Activated CD4-positive, CD25-positive, alpha-beta regulatory T cell treated with anti-CD3 and anti-CD28 coated beads, Interleukin-2, amount 50 U/mL, for 16 hours (primary cell): ENCODE data around the gene CD81.
A peak's percentile ranks its signal among the peaks of the same experiment; 100 is the strongest.

Experiments
- DNase-seq: peaks from one replicate; pipeline ENCODE4 v3.0.0-alpha.2; 2020; ENCODE audit warnings: low read depth, low spot score

CD81 gene

DNA sequence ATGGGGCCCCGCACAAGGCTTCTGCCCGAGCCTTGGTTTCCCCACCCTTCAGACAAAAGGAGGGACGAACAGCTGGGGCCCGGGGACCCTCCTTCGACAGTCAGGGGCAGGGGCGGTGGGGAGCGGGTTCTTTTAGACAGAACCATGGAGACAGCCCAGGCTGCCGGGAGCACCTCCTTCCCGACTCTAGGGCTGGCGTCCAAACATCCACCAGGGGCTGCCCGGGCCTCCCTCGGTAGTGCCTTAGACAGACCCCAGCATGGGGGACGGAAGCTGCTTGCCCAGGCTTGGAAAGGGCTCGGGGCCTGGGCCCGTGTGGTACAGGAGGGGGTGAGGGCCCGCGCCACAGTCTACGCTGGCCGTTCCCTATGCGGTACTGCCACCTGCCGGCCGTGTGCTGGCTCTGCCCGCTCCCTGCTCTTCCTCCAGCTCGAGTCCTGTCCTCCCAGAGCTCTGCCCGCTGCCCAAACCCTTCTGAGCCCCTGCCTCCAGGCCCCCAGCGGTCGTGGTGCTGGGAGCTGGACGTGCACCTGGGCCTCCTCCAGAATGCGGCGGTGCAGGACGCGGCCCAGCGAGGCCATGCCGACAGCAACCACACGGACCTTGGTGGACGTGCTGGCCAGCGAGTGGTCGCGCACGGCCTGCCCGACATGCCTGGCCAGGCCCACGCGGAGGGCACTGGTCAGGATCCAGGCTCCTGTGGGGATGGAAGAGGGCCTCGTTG, 43.6 kb downstream of the CD81 start:
- DNase-seq = peak; percentile 28

GRCh38 chr11:2421226-2421994, 44.3 kb downstream of the CD81 start:
- DNase-seq = no peak

GRCh38 chr11:2421996-2422395, 44.9 kb downstream of the CD81 start:
- no peak for DNase-seq

- no peak for DNase-seq
Observed at GRCh38 chr11:2422461-2423156, 45.5 kb downstream of the CD81 start.

DNA sequence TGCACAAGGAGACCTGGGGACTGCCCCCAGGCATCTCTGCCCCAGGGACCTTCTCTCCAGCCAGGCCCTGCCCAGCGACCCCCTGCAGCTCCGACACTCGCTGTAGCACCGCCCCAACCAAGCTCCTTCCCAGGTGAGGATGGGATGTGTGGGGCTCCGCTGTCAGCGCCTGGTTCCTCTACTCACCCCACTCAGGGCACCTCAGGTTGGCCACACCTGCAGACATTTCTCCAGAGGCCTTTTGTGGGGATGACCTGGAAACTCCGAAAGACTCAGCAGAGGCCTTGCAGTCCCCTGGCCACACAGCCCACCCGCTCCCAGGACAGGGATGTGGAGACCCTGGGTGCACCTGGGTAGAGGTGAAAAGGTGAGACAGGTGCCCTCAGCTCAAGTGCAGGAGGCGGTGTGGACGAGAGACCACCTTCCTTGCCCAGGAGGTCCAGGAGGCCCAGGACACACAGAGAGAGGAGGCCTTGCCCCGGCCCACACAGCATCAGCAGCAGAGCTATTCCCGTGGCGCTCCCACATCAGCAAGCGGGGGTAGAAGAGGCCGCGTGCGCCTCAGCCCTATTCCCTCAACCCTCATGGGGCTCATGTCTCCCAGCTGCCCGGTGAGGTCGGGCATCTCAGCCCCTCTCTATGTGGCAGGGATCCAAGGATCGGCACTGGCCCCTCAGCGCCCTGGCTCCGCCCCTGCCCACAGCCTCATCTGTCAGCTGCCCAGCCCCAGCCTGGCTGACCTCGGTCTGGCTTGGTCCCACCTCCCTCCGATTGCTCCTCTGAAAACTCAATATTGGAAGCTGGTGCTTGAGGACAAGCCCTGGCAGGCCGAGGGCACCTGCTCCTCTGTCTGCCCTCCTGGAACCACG, 46.3 kb downstream of the CD81 start:
- DNase-seq = no peak

GRCh38 chr11:2424811-2425495, 47.8 kb downstream of the CD81 start:
- no peak for DNase-seq

DNA sequence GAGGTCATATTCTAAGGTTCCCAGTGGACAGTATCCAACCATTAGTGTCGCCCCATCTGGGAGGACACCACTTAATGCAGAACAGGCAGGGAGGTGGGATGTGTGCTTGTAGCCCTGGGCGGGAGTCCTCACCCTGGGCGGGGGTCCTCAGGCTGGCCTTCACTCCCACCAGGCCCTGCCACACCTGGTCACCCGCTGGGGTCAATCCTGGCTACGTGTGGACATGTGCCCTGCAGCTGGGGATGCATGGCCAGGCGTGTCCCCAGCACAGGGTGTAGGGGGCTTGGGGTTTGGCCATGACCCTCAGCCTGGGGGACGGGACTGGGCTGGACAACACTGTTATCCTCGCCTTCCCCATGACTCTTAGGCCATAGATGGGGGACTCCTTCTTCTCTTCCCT, 48.4 kb downstream of the CD81 start:
- DNase-seq = no peak

GRCh38 chr11:2426221-2426620, 49.1 kb downstream of the CD81 start:
- no peak for DNase-seq

- DNase-seq = no peak
Observed at GRCh38 chr11:2426826-2427521, 49.9 kb downstream of the CD81 start.

- no peak for DNase-seq
Observed at GRCh38 chr11:2427721-2428321, 50.7 kb downstream of the CD81 start.

GRCh38 chr11:2428322-2428795, 51.2 kb downstream of the CD81 start:
- DNase-seq = peak; percentile 80

DNA sequence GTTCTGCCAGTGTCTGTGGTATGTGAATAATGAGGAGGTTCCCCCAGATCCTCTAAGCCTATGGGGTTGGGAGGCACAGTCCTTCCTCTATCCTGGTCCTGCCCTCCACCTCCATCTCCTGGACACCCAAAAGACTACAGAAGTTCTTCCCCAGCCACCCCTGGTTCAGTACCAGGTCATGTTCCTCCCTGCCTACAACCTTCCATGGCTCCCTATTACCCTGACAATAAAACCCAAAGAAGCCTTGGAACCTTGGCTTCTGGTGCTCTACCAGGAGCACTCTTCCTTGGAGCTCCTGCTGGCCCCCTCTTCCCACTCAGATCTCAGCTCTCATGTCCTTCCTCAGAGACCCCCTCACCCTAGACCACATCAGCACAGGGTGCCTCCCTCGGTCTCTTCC, 54.3 kb downstream of the CD81 start:
- no peak for DNase-seq

- DNase-seq = no peak
Observed at GRCh38 chr11:2432171-2432621, 55.1 kb downstream of the CD81 start.

DNA sequence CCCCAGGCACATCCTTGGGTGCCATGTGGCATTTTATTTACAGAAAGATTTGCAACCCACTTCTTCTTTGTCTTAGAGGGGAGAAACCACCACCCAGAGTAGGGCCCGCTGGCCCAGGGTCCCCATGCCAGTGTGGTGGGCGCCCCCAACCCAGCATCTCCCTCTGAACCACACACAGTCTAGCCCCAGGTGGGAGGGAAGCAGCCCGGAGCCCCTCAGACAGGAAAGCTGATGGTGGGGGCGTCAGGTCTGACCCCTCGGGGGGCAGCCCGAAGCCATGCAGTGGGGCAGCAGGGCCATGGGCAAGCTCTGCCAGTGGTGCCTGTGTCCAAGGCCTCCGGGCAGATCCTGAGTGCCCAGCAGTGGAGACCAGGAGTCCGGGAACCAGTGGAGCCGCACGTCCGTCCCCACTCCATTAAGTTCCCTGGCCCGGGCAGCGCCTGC, 55.5 kb downstream of the CD81 start:
- no peak for DNase-seq

- DNase-seq = no peak
Observed at GRCh38 chr11:2433106-2433925, 56.2 kb downstream of the CD81 start.

DNA sequence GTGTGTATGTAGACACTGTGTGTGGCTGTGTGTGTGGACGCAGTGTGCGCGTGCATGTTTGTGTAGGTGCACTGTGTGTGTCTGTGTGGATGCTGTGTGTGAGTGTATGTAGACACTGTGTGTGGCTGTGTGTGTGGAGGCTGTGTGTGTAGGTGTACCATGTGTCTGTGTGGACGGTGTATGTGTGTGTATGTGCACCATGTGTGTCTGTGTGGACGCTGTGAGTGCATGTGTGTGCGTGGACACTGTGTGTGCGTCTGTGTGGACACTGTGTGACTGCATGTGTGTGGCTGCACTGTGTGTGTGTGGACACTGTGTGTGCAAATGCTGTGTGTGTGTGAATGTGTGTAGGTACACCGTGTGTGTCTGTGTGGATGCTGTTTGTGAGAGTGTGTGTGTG, 56.9 kb downstream of the CD81 start:
- DNase-seq = no peak

DNA sequence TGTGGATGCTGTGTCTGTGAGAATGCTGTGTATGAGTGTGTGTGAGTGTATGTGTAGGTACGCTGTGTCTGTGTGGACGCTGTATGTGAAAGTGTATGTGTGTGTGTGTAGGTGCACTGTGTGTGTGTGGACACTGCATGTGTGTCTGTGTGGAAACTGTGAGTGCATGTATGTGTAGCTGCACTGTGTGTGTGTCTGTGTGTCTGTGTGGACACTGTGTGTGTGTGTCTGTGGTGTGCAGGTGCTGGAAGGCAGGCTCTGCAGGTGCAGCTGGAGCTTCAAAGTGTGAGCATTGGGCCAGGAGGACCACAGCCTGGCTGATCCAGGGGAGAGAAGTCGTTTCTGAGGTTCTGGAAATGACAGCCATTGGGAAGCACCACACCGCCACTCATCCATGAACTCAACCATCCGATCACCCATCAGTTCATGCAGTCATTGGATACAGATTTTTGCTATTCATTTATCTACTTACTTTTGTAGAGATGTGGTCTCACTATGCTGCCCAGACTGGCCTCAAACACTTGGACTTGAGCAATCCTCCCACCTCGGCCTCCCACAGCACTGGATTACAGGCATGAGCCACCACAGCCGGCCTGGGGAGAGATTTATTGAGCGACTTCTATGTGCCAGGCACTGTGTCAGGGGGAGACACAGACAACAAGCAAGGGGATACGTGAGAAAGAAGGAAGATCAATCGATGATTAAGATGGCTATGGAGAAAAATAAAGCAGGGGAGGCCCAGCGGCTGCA, 57.6 kb downstream of the CD81 start:
- DNase-seq = no peak
